Adrenal gland (tissue), 12 donors: Measurements from ENCODE around the gene SSTR3. TPM values are rescaled to one million over a fixed set of nuclear protein-coding genes. Genes with fewer than 3 reads are reported as not detected.

Experiments used
- DNase-seq, 7 donors: peaks; one replicate each; pipeline ENCODE4 v3.0.0-alpha.2; 2019 to 2020
- H3K27ac ChIP-seq, 5 donors: fragments of 200-600 bp; sonication (generic) in 4 of 5; 1 replicate in 3 of 5; 2 replicates in 2 of 5; pipeline versions ENCODE4 v1.5.1 to v1.8.0; 2016 to 2020; ENCODE audit warnings: mild to moderate bottlenecking in 1 of 5
- H3K27me3 ChIP-seq: fragments of 200-600 bp; 2 replicates; pipeline ENCODE4 v1.8.0; 2021
- H3K36me3 ChIP-seq, 2 donors: fragments of 200-600 bp; replicated peaks in 1 of 2; 1 replicate in 1 of 2; 2 replicates in 1 of 2; pipeline versions ENCODE4 v1.5.1 to v1.8.0; 2018 to 2022
- H3K4me1 ChIP-seq, 2 donors: fragments of 200-600 bp; replicated peaks in 1 of 2; 1 replicate in 1 of 2; 2 replicates in 1 of 2; pipeline versions ENCODE4 v1.5.1 to v1.8.0; 2018 to 2021
- H3K4me3 ChIP-seq, 4 donors: fragments of 200-600 bp; sonication (generic) in 3 of 4; one replicate each; pipeline ENCODE4 v1.5.1; 2016 to 2018
- H3K9me3 ChIP-seq, 3 donors: fragments of 200-600 bp; sonication (generic) in 1 of 3; replicated peaks in 1 of 3; 1 replicate in 2 of 3; 2 replicates in 1 of 3; pipeline versions ENCODE4 v1.5.1 to v1.8.0; 2016 to 2021
- CTCF ChIP-seq, 6 experiments: fragments of 450-650 bp in 4 of 6; fragments of 200-600 bp in 2 of 6; sonication (generic) in 1 of 6; IDR thresholded peaks; 1 replicate in 5 of 6; 2 replicates in 1 of 6; pipeline versions ENCODE4 v1.5.1 to v1.8.0; 2016 to 2021; ENCODE audit warnings: antibody characterized with exemption in 6 of 6, mild to moderate bottlenecking in 2 of 6, moderate library complexity in 1 of 6
- POLR2A ChIP-seq, 2 donors: fragments of 450-650 bp; IDR thresholded peaks; one replicate each; pipeline ENCODE4 v1.6.1; 2017; ENCODE audit warnings: antibody characterized with exemption in 2 of 2, mild to moderate bottlenecking in 2 of 2, moderate library complexity in 1 of 2
- WGBS, 4 donors: extraction: QIAGEN DNeasy Blood & Tissue Kit in 2 of 4; methylation state at CpG; one replicate each; pipeline versions ENCODE4 v1.1.5 to v1.1.7; 2013 to 2017; 5-methylcytosine and 5-hydroxymethylcytosine counted together
- intact Hi-C, 2 donors: fragments of 100-400 bp; cut with DNase I; formaldehyde crosslinking; loops; one replicate each; pipeline versions ENCODE4 v1.14.1 to v1.15.0; 2022 to 2023
- polyA plus RNA-seq, 3 donors: library from polyadenylated mRNA; stranded (reverse); fragments of 200-250 nt in 2 of 3; fragments of 350-450 nt in 1 of 3; fragmentation: Illumina TruSeq in 1 of 3; extraction: RNeasy Lipid Tissue Mini Kit (QIAGEN cat#74804) in 1 of 3; gene quantifications; one replicate each; pipeline ENCODE4 v1.2.3, GENCODE V29; 2013 to 2014
- total RNA-seq, 9 donors: library from RNA; depleted of rRNA in 4 of 9; stranded (reverse); fragments of >200 nt in 4 of 9; fragments of 120-200 nt in 1 of 9; fragmentation: NEBNext Ultra II Directional in 1 of 9; extraction: Animal tissue kit (Norgen Biotek cat#: 25700) in 1 of 9; gene quantifications; one replicate each; pipeline versions ENCODE4 v1.1.0 to v1.2.4, GENCODE V29; 2013 to 2023
- donor health status: healthy with polysubstance abuse.
- donor health status: Bipolar disorder and iron deficiency.
- donor health status: DM: yes; HTN: yes; CAD: no.
- donor health status: DM: no; HTN: no; CAD: no.
- donor health status: DM: no; HTN: no; CAD: no.
- donor health status: DM: yes; HTN: yes; CAD: no.

The SSTR3 gene
- total and polyA plus RNA-seq, 12 donors: 0.28 to 2.0 (median 0.50) TPM; not detected in 1

DNA sequence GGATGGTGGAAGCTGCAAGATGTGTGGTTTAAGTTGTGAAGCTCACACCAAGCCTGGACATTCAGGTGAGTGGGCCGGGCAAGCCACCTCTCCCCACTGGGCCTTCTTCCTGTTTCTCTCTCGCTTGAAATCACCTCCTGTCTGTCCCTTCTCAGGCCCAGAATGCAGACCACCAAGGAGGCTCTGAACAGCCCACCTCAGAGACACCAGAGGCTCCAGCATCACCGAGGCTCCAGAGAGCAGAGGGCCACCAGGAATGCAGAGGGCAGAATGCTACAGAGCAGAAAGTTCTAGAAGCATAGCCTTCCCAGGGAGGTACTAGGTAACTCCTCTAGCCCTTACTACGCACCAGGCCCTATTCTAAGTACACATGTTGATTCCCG is 47.8 kb downstream of the SSTR3 start:
- H3K27me3 ChIP-seq: no peaks in the 10 kb centered on the region
- no peak overlapping the region for H3K4me3 ChIP-seq
- no peak for DNase-seq
- no peak overlapping the region for H3K27ac ChIP-seq
- peaks cover 13 to 19% of the 10 kb centered on the region in 2 donors for H3K4me1 ChIP-seq
- WGBS, 4 donors: 65 to 89% (median 73%) methylated on average over 3 to 5 of the region's 5 CpGs
- H3K36me3 ChIP-seq: no peaks in the 10 kb centered on the region
- TF ChIP-seq POLR2A (IDR thresholded peaks at IDR 0.05) (no peak), CTCF (IDR thresholded peaks at IDR 0.05) (no peak)
- H3K9me3 ChIP-seq: no peaks in the 10 kb centered on the region
- intact Hi-C loops: loop anchor here (5.0 to 10.0 kb wide), 2 partner anchors 80 to 82 kb away; no protein-coding TSS in a partner anchor

- no peak for DNase-seq
- Histone ChIP-seq H3K4me3 (no peak overlapping the region), H3K27ac (no peak overlapping the region), H3K4me1 (peaks cover 13 to 19% of the 10 kb centered on the region in 2 donors), H3K9me3 (no peaks in the 10 kb centered on the region), H3K36me3 (no peaks in the 10 kb centered on the region), H3K27me3 (no peaks in the 10 kb centered on the region)
- TF ChIP-seq CTCF (IDR thresholded peaks at IDR 0.05) (no peak), POLR2A (IDR thresholded peaks at IDR 0.05) (no peak)
- 81 to 85% (median 83%) methylated on average over 13 to 22 of the region's 22 CpGs for WGBS, 4 donors
- intact Hi-C loops: loop anchor here (2.0 to 10.0 kb wide), 3 partner anchors 41 to 82 kb away; no protein-coding TSS in a partner anchor
Measured at GRCh38 chr22:37163575-37164504, 48.4 kb downstream of the SSTR3 start.

- Histone ChIP-seq H3K27ac (no peak overlapping the region), H3K9me3 (no peaks in the 10 kb centered on the region), H3K4me1 (peaks cover 13 to 16% of the 10 kb centered on the region in 2 donors), H3K4me3 (no peak overlapping the region), H3K36me3 (no peaks in the 10 kb centered on the region), H3K27me3 (no peaks in the 10 kb centered on the region)
- intact Hi-C loops: loop anchor here (2.0 to 10.0 kb wide), 3 partner anchors 42 to 81 kb away; no protein-coding TSS in a partner anchor
- 88 to 100% (median 91%) methylated on average over 3 to 5 of the region's 5 CpGs for WGBS, 4 donors
- no peak for DNase-seq
- no peak for TF ChIP-seq POLR2A (IDR thresholded peaks at IDR 0.05)
- TF ChIP-seq CTCF (IDR thresholded peaks at IDR 0.05): no peak
Measured at GRCh38 chr22:37163096-37163489, 49.2 kb downstream of the SSTR3 start.

DNA sequence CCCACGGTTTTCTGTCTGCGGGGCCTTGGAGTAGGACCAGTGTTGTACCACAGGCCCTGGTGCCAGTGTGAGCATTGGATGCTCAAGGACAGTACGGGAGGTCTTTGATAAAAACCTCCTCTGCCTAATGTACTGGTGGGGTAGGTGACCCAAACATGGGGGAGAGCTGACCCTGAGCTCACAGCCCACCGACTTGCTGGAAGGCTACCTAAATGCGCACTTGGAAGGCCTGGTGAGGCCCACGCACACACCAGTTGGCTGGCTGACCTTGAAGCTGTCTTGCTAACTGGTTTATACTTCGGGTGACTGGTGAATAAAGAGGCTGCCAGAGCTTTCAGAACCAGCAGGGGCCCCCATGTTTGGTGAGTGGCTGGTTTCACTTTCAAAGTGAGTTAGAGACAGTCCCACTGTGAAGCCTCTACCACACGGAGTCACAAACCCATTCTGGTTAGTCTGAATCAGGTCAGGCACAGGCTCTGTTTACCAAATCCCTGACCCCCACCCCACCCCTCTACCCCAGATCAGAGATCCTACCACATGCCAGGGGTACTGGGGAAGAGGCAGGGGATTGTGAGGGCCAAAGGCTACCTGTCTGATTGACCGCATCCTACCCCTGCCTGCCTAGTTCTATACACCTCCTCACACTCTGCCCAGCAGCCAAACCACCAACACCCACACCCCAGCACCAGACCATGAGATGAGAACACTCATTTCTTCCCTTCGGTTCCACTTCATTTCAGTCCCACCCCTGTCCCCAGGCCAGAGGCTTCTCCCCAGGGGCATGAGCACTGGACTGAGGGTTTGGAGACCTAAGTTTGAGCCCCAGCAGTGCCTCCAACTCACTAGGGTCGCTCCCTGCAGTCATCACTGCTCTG is 49.8 kb downstream of the SSTR3 start:
- Histone ChIP-seq H3K4me1 (peaks cover 10 to 13% of the 10 kb centered on the region in 2 donors), H3K4me3 (no peak overlapping the region), H3K27ac (no peak overlapping the region), H3K36me3 (no peaks in the 10 kb centered on the region), H3K27me3 (no peaks in the 10 kb centered on the region), H3K9me3 (no peaks in the 10 kb centered on the region)
- DNase-seq: no peak
- 63 to 77% (median 71%) methylated on average over 7 to 11 of the region's 11 CpGs for WGBS, 4 donors
- TF ChIP-seq CTCF (IDR thresholded peaks at IDR 0.05) (no peak), POLR2A (IDR thresholded peaks at IDR 0.05) (no peak)
- intact Hi-C loops: loop anchor here (2.0 to 10.0 kb wide), 3 partner anchors 42 to 80 kb away; no protein-coding TSS in a partner anchor
